WERI-Rb-1 (cell line): ENCODE results near the gene CDH23.

Experiments
- DNase-seq: peaks from one replicate; pipeline ENCODE4 v3.0.0-alpha.2; 2020
- H3K27ac ChIP-seq: fragments of 250-450 bp; sonication (Bioruptor Pico); 2 replicates; pipeline ENCODE4 v1.5.1; 2020; ENCODE audit warnings: mild to moderate bottlenecking, moderate library complexity
- H3K27me3 ChIP-seq: fragments of 250-450 bp; sonication (Bioruptor Pico); 2 replicates; pipeline ENCODE4 v1.5.1; 2021; ENCODE audit warnings: mild to moderate bottlenecking, low read depth, moderate library complexity; ENCODE audit not compliant: insufficient read depth, severe bottlenecking
- H3K36me3 ChIP-seq: fragments of 250-450 bp; sonication (Bioruptor Pico); 2 replicates; pipeline ENCODE4 v1.5.1; 2020; ENCODE audit warnings: mild to moderate bottlenecking, moderate library complexity
- H3K4me3 ChIP-seq: 2 replicates; pipeline ENCODE4 v1.5.1; 2011; ENCODE audit warnings: low read depth, mild to moderate bottlenecking, control low read depth, low read length
- H3K9me3 ChIP-seq: fragments of 250-450 bp; sonication (Bioruptor Pico); 2 replicates; pipeline ENCODE4 v1.5.1; 2021; ENCODE audit warnings: mild to moderate bottlenecking, moderate library complexity; ENCODE audit not compliant: severe bottlenecking
- CTCF ChIP-seq: IDR thresholded peaks from 2 replicates; pipeline ENCODE4 v1.5.1; 2011; ENCODE audit warnings: low read depth, mild to moderate bottlenecking, control low read depth, inconsistent platforms, low read length

CDH23 gene

DNA sequence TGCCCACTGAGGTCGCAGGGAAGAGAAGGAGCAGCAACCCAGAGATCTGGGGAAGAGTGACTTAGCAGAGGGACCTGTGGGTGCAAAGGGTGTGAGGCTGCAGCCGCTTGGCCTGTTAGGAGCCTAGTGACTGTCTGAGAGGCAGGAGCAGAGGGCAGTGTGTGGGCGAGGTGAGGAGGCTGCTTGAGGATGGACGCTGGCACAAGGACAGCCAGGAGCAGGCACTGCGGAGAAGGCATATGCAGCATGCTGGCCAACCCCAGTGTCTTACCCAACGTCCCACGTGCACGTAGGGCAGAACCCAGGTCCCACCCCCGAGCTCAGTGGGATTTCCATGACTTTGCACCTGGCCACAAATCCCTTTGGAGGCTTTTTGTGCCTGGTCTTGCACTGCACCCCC lies 268.7 kb downstream of the CDH23 start:
- peak; percentile 46 for DNase-seq
- peaks cover 3% of the 10 kb centered on the region for H3K36me3 ChIP-seq
- no peaks in the 10 kb centered on the region for H3K27me3 ChIP-seq
- no peaks in the 10 kb centered on the region for H3K9me3 ChIP-seq
- no peak for TF ChIP-seq CTCF
- H3K27ac ChIP-seq, result peak overlapping the region; percentile 47; the same call in 1 of the 2 replicates
- H3K4me3 ChIP-seq, result no peak overlapping the region

- Histone ChIP-seq H3K36me3 (peaks cover 3% of the 10 kb centered on the region), H3K9me3 (no peaks in the 10 kb centered on the region), H3K27me3 (no peaks in the 10 kb centered on the region), H3K27ac (peak overlapping the region; percentile 50), H3K4me3 (no peak overlapping the region)
- no peak for TF ChIP-seq CTCF
- peak; percentile 76 for DNase-seq
Measured at GRCh38 chr10:71666639-71667386, 270.1 kb downstream of the CDH23 start.

DNA sequence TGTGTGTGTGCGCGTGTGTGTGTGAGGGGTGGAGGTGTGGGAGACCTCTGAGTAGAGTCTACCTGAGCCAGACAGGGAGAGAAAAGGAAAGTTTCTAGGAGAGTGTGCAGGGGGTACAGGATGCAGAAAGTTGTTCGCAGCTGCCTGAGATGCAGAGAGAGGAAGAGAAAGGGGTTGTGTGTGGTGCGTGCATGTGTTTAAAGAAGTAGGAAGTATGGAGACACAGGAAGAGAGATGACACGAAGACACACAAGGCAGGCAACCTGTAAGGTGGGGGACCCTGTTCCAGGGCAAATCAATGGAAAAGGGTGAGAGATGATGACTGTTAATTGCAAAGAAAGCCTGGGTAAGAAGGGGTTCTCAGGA lies 270.6 kb downstream of the CDH23 start:
- no peaks in the 10 kb centered on the region for H3K27me3 ChIP-seq
- no peaks in the 10 kb centered on the region for H3K9me3 ChIP-seq
- no peak overlapping the region for H3K4me3 ChIP-seq
- H3K36me3 ChIP-seq, result peaks cover 3% of the 10 kb centered on the region
- DNase-seq, result no peak
- no peak overlapping the region for H3K27ac ChIP-seq
- TF ChIP-seq CTCF, result no peak

GRCh38 chr10:71671994-71672946 lies 275.6 kb downstream of the CDH23 start:
- H3K27ac ChIP-seq, result no peak overlapping the region
- no peak for TF ChIP-seq CTCF
- no peak overlapping the region for H3K4me3 ChIP-seq
- no peaks in the 10 kb centered on the region for H3K27me3 ChIP-seq
- H3K36me3 ChIP-seq, result peaks cover 31% of the 10 kb centered on the region
- no peaks in the 10 kb centered on the region for H3K9me3 ChIP-seq
- no peak for DNase-seq

DNA sequence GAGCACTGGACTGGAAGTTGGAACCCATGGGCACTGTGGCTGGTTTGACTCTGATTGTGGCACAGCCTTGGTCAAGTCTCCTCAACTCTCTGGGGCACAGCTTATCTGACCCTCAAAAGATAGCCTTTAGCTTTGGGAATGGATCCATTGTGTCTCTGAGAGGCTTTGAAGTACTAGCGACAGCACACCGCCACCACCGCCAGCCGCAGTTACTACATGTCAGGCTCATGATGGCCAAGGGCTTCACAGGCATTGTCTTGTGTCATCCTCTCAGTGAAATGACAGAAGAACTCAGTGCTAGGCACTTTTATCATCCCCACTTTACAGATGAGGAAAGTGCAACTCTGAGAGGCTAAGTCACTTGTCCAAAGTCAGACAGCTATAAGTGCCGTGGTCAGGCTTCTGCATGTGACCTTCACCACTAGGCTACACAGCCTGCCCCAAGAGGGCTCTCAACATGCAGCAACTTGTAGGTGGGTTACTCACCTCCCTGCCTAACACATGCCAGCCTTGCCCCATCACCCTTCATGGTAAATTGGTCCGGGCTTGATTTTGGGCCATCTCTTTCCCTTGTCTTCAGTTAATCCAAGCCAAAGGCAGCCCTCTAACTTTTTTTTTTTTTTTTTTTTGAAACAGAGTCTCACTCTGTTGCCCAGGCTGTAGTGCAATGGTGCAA lies 278.7 kb downstream of the CDH23 start:
- no peak for TF ChIP-seq CTCF
- no peaks in the 10 kb centered on the region for H3K9me3 ChIP-seq
- peaks cover 59% of the 10 kb centered on the region for H3K36me3 ChIP-seq
- no peaks in the 10 kb centered on the region for H3K27me3 ChIP-seq
- no peak overlapping the region for H3K4me3 ChIP-seq
- no peak for DNase-seq
- no peak overlapping the region for H3K27ac ChIP-seq
